ENCODE measurements around the gene CCNDBP1. TPM values are rescaled to one million over a fixed set of nuclear protein-coding genes. Genes with fewer than 3 reads are reported as not detected.

Gene CCNDBP1
- total and polyA plus RNA-seq, 8 donors, result 17.6 to 37.7 (median 21.7) TPM

DNA sequence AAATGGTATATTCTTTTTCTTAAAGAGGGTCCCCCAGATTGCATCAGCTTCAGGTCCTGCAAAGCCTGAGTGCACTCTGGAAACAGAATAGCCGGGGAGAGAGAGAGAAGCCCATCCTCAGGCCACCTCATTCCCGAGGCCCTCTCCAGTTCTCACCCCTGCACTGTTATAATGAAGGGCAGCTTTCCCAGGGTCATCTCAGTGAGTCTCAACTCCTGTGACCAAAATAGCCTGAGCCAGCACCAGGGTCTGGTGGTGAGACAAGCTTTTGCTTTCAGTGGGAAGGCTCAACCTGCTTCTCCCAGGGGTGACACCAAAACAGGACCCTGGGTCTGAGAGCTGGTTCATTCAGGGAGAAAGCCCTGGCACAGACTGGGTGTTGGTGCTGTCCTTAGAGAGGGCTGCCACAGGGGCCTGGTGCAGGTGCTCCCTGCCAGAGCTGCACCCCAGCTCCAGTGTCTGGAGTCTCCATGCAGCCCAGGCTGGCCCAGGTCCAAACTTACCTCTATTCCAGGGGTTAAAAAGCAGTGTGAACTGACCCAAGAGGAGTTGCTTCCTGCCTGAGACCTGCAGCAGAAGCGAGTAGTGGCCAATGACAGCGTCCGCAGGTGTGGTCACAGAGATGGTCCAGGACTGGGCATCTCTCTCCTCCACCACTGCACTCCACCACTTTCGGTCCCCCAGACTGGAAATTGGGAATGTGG, 29.5 kb downstream of the CCNDBP1 start:
- Histone ChIP-seq H3K4me3 (no peak overlapping the region), H3K36me3 (no peaks in the 10 kb centered on the region), H3K9me3 (no peaks in the 10 kb centered on the region), H3K4me1 (no peaks in the 10 kb centered on the region), H3K27ac (no peak overlapping the region), H3K27me3 (no peaks in the 10 kb centered on the region)
- 83 to 84% methylated on average over 6 of the region's 6 CpGs for WGBS, 2 donors
- TF ChIP-seq, protein P1, sequence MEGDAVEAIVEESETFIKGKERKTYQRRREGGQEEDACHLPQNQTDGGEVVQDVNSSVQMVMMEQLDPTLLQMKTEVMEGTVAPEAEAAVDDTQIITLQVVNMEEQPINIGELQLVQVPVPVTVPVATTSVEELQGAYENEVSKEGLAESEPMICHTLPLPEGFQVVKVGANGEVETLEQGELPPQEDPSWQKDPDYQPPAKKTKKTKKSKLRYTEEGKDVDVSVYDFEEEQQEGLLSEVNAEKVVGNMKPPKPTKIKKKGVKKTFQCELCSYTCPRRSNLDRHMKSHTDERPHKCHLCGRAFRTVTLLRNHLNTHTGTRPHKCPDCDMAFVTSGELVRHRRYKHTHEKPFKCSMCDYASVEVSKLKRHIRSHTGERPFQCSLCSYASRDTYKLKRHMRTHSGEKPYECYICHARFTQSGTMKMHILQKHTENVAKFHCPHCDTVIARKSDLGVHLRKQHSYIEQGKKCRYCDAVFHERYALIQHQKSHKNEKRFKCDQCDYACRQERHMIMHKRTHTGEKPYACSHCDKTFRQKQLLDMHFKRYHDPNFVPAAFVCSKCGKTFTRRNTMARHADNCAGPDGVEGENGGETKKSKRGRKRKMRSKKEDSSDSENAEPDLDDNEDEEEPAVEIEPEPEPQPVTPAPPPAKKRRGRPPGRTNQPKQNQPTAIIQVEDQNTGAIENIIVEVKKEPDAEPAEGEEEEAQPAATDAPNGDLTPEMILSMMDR (IDR thresholded peaks at IDR 0.05), result no peak
- intact Hi-C loops (cut with DNase I), result no loop called here
- FAIRE-seq (no peak), ATAC-seq (no peak), DNase-seq (no peak)

GRCh38 chr15:43215961-43216360, 30.8 kb downstream of the CCNDBP1 start:
- FAIRE-seq (no peak), DNase-seq (no peak), ATAC-seq (no peak)
- intact Hi-C loops (cut with DNase I), result no loop called here
- H3K27ac ChIP-seq, result no peak overlapping the region
- TF ChIP-seq, protein P1 (IDR thresholded peaks at IDR 0.05), result no peak
- no peaks in the 10 kb centered on the region for H3K4me1 ChIP-seq
- H3K4me3 ChIP-seq, result no peak overlapping the region
- H3K36me3 ChIP-seq, result no peaks in the 10 kb centered on the region
- H3K27me3 ChIP-seq, result no peaks in the 10 kb centered on the region
- 76 to 80% methylated on average over 7 of the region's 7 CpGs for WGBS, 2 donors
- H3K9me3 ChIP-seq, result no peaks in the 10 kb centered on the region

- Histone ChIP-seq H3K27ac (no peak overlapping the region), H3K27me3 (no peaks in the 10 kb centered on the region), H3K4me3 (no peak overlapping the region), H3K4me1 (no peaks in the 10 kb centered on the region), H3K9me3 (no peaks in the 10 kb centered on the region), H3K36me3 (no peaks in the 10 kb centered on the region)
- TF ChIP-seq, protein P1 (IDR thresholded peaks at IDR 0.05), result no peak
- ATAC-seq, result peak in 1 of 4 donors; percentile 67
- intact Hi-C loops (cut with DNase I), result no loop called here
- DNase-seq, result no peak
- 47 to 48% methylated on average over 13 of the region's 13 CpGs for WGBS, 2 donors
- no peak for FAIRE-seq
These were observed 33.9 kb downstream of the CCNDBP1 start for GRCh38 chr15:43218908-43219706.

DNA sequence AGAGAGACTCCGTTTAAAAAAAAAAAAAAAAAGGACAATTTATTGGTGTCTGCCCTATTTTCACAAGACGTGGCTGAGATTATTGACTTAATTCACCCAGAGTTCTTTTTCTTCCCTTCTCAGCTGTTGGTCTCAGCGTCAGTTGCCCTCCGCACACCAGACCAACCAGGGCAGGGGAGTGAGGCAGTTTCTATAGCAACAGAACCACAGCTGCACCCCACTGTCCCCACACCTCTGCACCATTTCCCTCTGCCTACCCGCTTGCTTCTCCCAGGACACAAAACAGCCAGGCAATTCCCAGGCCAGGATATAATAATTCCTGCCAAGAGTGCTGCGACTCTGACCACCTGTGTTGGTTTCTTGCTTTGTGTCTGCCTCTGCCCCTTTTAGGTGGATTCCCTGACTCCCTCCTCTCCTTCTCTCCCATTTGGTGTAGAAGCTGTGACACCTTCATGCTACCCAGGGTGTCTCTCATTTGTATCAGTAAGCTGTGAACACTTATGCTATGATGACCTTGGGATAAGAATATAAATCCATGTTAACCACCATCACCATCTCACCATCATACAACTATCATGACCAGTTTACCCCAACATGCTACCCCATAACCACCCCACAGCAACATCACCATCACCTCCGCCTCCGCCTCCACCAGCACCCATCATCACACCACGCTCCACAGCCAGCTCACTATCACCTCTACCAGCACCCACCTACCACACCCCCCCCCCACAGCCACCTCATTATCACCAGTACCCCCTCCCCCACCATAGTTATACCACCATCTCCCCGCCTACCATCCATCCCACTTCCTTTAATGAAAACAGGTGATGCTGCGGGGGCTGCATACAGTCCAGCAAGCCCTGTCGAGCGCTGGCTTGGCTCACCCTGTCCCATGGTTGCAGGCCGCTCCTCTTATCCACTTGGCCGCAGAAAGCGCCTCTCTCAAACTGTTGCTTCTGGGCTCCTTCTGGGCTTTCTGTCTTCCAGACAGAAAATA, 35.0 kb downstream of the CCNDBP1 start:
- FAIRE-seq, result no peak
- no peaks in the 10 kb centered on the region for H3K9me3 ChIP-seq
- TF ChIP-seq, protein P1 (IDR thresholded peaks at IDR 0.05), result no peak
- H3K27ac ChIP-seq, result no peak overlapping the region
- H3K4me1 ChIP-seq, result no peaks in the 10 kb centered on the region
- intact Hi-C loops (cut with DNase I), result loop anchor here in 1 of 3 donors (5.0 kb wide), 1 partner anchor 62 kb away; no protein-coding TSS in a partner anchor
- ATAC-seq, result no peak
- H3K36me3 ChIP-seq, result no peaks in the 10 kb centered on the region
- 82 to 86% methylated on average over 16 of the region's 16 CpGs for WGBS, 2 donors
- DNase-seq, result no peak
- no peak overlapping the region for H3K4me3 ChIP-seq
- H3K27me3 ChIP-seq, result no peaks in the 10 kb centered on the region

Measured in pancreas (tissue), 10 donors.